ENCODE data around the gene SLC35B2. TPM values are rescaled to one million over a fixed set of nuclear protein-coding genes. Genes with fewer than 3 reads are reported as not detected.
A peak's percentile ranks its signal among the peaks of the same experiment; 100 is the strongest.
"Not testable (repeated sequence)": the region's sequence is repeated elsewhere in the genome, so short reads cannot be mapped to it uniquely, and the experiment has no call there.

The SLC35B2 gene
- polyA plus RNA-seq, 1 experiment = 83.5 TPM

DNA sequence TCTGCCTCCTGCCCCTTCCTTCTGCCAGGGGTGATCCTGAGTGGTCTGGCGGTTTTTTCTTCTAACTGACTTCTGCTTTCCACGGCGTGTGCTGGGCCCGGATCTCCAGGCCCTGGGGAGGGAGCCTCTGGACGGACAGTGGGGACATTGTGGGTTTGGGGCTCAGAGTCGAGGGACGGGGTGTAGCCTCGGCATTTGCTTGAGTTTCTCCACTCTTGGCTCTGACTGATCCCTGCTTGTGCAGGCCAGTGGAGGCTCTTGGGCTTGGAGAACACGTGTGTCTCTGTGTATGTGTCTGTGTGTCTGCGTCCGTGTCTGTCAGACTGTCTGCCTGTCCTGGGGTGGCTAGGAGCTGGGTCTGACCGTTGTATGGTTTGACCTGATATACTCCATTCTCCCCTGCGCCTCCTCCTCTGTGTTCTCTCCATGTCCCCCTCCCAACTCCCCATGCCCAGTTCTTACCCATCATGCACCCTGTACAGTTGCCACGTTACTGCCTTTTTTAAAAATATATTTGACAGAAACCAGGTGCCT lies 23.7 kb downstream of the SLC35B2 start:
- ChIA-PET CTCF (interaction anchor here (0.9 to 3.3 kb wide), 23 partner anchors 9 to 533 kb away, joined by 3 to 83 read pairs (median 6); partner anchors contain the start of genes HSP90AB1 and SLC29A1), POLR2A (interaction anchor here (0.6 to 2.1 kb wide), 4 partner anchors 10 to 14 kb away, joined by 3 to 27 read pairs (median 3); partner anchors contain the start of genes HSP90AB1 and SLC29A1)
- Histone ChIP-seq H3K27me3 (ENCODE audit: control insufficient read depth, insufficient read depth, low read length) (no peaks in the 10 kb centered on the region), H3K9me3 (ENCODE audit: control insufficient read depth, insufficient read depth, low read length) (no peaks in the 10 kb centered on the region), H3K4me3 (ENCODE audit: low read depth, low read length) (no peak overlapping the region), H3K27ac (ENCODE audit: low read depth, low read length) (peak overlapping the region; percentile 69)
- TF ChIP-seq, protein P1, sequence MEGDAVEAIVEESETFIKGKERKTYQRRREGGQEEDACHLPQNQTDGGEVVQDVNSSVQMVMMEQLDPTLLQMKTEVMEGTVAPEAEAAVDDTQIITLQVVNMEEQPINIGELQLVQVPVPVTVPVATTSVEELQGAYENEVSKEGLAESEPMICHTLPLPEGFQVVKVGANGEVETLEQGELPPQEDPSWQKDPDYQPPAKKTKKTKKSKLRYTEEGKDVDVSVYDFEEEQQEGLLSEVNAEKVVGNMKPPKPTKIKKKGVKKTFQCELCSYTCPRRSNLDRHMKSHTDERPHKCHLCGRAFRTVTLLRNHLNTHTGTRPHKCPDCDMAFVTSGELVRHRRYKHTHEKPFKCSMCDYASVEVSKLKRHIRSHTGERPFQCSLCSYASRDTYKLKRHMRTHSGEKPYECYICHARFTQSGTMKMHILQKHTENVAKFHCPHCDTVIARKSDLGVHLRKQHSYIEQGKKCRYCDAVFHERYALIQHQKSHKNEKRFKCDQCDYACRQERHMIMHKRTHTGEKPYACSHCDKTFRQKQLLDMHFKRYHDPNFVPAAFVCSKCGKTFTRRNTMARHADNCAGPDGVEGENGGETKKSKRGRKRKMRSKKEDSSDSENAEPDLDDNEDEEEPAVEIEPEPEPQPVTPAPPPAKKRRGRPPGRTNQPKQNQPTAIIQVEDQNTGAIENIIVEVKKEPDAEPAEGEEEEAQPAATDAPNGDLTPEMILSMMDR (IDR thresholded peaks at IDR 0.05; ENCODE audit: low read depth, low read length) = no peak
- DNase-seq (ENCODE audit: low read depth, low spot score) = no peak

DNA sequence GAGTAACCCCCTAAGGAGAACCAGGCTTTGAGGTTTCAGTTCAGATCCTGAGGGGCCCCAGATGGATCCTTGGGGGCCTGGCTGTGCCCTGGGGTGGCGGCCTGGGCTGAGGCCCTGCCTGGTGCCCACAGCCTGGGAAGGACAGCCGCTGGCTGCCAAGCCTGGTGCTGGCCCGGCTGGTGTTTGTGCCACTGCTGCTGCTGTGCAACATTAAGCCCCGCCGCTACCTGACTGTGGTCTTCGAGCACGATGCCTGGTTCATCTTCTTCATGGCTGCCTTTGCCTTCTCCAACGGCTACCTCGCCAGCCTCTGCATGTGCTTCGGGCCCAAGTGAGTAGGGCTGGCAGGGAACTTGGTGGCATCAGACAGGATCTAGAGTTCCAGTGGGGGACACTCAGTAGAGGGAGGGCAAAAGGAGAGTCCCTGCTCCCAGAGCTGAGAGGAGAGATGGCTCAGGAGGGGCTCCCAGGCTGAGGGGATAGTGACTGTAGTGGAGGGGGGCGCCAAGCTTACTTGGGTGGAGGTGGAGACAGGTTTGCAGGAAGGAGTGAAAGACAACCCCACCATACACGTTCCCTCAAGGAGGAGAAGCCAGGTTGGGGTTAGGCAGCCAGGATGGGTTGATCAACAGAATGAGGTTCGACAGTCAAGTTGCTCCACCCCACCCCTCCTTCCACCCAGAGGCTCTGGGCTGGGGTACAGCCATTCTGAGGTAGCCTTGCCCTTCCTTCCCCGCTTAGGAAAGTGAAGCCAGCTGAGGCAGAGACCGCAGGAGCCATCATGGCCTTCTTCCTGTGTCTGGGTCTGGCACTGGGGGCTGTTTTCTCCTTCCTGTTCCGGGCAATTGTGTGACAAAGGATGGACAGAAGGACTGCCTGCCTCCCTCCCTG lies 24.4 kb downstream of the SLC35B2 start:
- DNase-seq (ENCODE audit: low read depth, low spot score) = no peak
- no peaks in the 10 kb centered on the region for H3K27me3 ChIP-seq (ENCODE audit: control insufficient read depth, insufficient read depth, low read length)
- H3K4me3 ChIP-seq (ENCODE audit: low read depth, low read length) = no peak overlapping the region
- TF ChIP-seq, protein P1 (IDR thresholded peaks at IDR 0.05; ENCODE audit: low read depth, low read length) = no peak
- ChIA-PET CTCF (interaction anchor here (0.8 kb wide), 1 partner anchor 11 kb away, joined by 3 read pairs; no protein-coding TSS in a partner anchor), POLR2A (no interaction called here)
- no peak overlapping the region for H3K27ac ChIP-seq (ENCODE audit: low read depth, low read length)
- no peaks in the 10 kb centered on the region for H3K9me3 ChIP-seq (ENCODE audit: control insufficient read depth, insufficient read depth, low read length)

DNA sequence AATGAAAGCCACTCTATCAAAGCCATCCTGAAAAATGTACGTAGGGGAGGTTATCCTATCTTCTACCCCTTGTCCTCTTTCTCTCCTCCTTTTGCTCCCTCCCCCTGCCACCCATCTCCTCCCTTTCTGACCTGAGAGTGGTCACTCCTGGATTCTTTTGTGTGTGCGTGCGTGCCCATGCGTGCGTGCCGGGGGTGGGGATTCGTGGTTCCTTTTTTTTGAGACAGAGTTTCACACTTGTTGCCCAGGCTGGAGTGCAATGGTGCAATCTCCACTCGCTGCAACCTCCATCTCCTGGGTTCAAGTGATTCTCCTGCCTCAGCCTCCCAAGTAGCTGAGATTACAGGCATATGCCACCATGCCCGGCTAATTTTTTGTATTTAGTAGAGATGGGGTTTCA lies 25.9 kb downstream of the SLC35B2 start:
- DNase-seq (ENCODE audit: low read depth, low spot score); H3K4me3 ChIP-seq (ENCODE audit: low read depth, low read length); H3K27me3 ChIP-seq (ENCODE audit: control insufficient read depth, insufficient read depth, low read length); POLR2A ChIA-PET; CTCF ChIA-PET; H3K27ac ChIP-seq (ENCODE audit: low read depth, low read length); H3K9me3 ChIP-seq (ENCODE audit: control insufficient read depth, insufficient read depth, low read length): not testable (repeated sequence)

GRCh38 chr6:44230034-44230675 lies 27.2 kb downstream of the SLC35B2 start:
- Histone ChIP-seq H3K27me3 (ENCODE audit: control insufficient read depth, insufficient read depth, low read length) (no peaks in the 10 kb centered on the region), H3K4me3 (ENCODE audit: low read depth, low read length) (no peak overlapping the region), H3K9me3 (ENCODE audit: control insufficient read depth, insufficient read depth, low read length) (no peaks in the 10 kb centered on the region), H3K27ac (ENCODE audit: low read depth, low read length) (no peak overlapping the region)
- TF ChIP-seq, protein P1 (IDR thresholded peaks at IDR 0.05; ENCODE audit: low read depth, low read length) = no peak
- DNase-seq (ENCODE audit: low read depth, low spot score) = no peak
- CTCF ChIA-PET = interaction anchor here (0.6 to 1.1 kb wide), 2 partner anchors 17 to 799 kb away, joined by 4 to 7 read pairs; no protein-coding TSS in a partner anchor
- POLR2A ChIA-PET = interaction anchor here (0.7 to 1.3 kb wide), 2 partner anchors 10 to 16 kb away, joined by 4 to 5 read pairs; partner anchors contain the start of gene HSP90AB1

GRCh38 chr6:44229376-44230033 lies 27.8 kb downstream of the SLC35B2 start:
- Histone ChIP-seq H3K27ac (ENCODE audit: low read depth, low read length) (no peak overlapping the region), H3K4me3 (ENCODE audit: low read depth, low read length) (no peak overlapping the region), H3K27me3 (ENCODE audit: control insufficient read depth, insufficient read depth, low read length) (no peaks in the 10 kb centered on the region), H3K9me3 (ENCODE audit: control insufficient read depth, insufficient read depth, low read length) (no peaks in the 10 kb centered on the region)
- TF ChIP-seq, protein P1 (IDR thresholded peaks at IDR 0.05; ENCODE audit: low read depth, low read length) = no peak
- CTCF ChIA-PET = interaction anchor here (0.6 to 1.1 kb wide), 2 partner anchors 16 to 799 kb away, joined by 4 to 7 read pairs; no protein-coding TSS in a partner anchor
- no peak for DNase-seq (ENCODE audit: low read depth, low spot score)
- POLR2A ChIA-PET = interaction anchor here (0.7 to 1.3 kb wide), 2 partner anchors 9 to 17 kb away, joined by 4 to 5 read pairs; partner anchors contain the start of gene HSP90AB1

All from AG04450 (cell line).